NT2/D1 (cell line): ENCODE measurements around the gene RCAN1.

Source experiments
- SUZ12 ChIP-seq: IDR thresholded peaks from 2 replicates; pipeline ENCODE4 v1.6.1; 2011; ENCODE audit not compliant: insufficient read length, insufficient read depth; ENCODE audit errors: extremely low read depth
- YY1 ChIP-seq: IDR thresholded peaks from 2 replicates; pipeline ENCODE4 v1.6.1; 2011; ENCODE audit not compliant: insufficient read length, insufficient read depth
- ZNF274 ChIP-seq: IDR thresholded peaks from 2 replicates; pipeline ENCODE4 v1.6.1; 2011; ENCODE audit warnings: mild to moderate bottlenecking, low read depth, low read length

- TF ChIP-seq SUZ12 (no peak), YY1 (no peak), ZNF274 (no peak)
These were observed 45.4 kb downstream of the RCAN1 start for GRCh38 chr21:34569381-34569979.
